ENCODE measurements around the gene SMIM8.

SMIM8 gene

DNA sequence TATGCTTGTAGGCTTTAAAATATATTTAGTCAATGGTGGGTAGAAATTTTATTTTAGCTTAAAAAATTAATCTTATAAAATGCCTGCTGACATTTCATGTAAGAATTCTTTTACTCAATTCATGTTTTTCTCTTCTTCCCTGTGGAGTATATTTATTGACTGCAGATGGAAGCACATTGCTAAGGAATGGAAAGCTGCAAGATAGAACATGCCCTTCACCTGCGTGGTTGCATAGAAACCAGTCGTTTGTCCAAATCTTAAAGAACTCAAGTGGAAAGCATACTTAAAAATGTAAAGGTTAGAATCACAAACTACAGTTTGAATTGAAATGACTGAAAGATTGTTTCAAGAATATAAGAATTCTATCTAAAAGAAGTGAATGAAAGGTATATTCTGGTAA is 52.9 kb downstream of the SMIM8 start:
- Histone ChIP-seq H3K79me2 (ENCODE audit: low read length) (no peaks in the 10 kb centered on the region), H3K9me3 (replicated peaks; ENCODE audit: insufficient read depth, low read length) (no peaks in the 10 kb centered on the region), H3K4me1 (ENCODE audit: low read length) (no peaks in the 10 kb centered on the region), H3K9ac (ENCODE audit: low read length) (no peak overlapping the region), H3F3A (ENCODE audit: insufficient read depth, low read length) (no peaks in the 10 kb centered on the region), H3K27ac (ENCODE audit: low read length) (no peak overlapping the region), H3K36me3 (replicated peaks; ENCODE audit: insufficient read depth, low read length) (no peaks in the 10 kb centered on the region), H3K27me3 (replicated peaks; ENCODE audit: insufficient read depth, low read length) (no peaks in the 10 kb centered on the region), H4K20me1 (ENCODE audit: insufficient read depth, low read length) (no peaks in the 10 kb centered on the region), H2AFZ (ENCODE audit: low read length) (no peak overlapping the region), H3K4me2 (ENCODE audit: low read depth, low read length) (no peak overlapping the region), H3K9me2 (replicated peaks; ENCODE audit: insufficient read depth, low read length) (no peaks in the 10 kb centered on the region), H3K4me3 (ENCODE audit: low read length) (no peak overlapping the region)
- TF ChIP-seq EZH2 (optimal IDR thresholded peaks at IDR 0.05; ENCODE audit: low read depth, low read length) (no peak), EZH2phosphoT487 (IDR thresholded peaks at IDR 0.05; ENCODE audit: low read length) (no peak)
- TF ChIP-seq, protein P1, sequence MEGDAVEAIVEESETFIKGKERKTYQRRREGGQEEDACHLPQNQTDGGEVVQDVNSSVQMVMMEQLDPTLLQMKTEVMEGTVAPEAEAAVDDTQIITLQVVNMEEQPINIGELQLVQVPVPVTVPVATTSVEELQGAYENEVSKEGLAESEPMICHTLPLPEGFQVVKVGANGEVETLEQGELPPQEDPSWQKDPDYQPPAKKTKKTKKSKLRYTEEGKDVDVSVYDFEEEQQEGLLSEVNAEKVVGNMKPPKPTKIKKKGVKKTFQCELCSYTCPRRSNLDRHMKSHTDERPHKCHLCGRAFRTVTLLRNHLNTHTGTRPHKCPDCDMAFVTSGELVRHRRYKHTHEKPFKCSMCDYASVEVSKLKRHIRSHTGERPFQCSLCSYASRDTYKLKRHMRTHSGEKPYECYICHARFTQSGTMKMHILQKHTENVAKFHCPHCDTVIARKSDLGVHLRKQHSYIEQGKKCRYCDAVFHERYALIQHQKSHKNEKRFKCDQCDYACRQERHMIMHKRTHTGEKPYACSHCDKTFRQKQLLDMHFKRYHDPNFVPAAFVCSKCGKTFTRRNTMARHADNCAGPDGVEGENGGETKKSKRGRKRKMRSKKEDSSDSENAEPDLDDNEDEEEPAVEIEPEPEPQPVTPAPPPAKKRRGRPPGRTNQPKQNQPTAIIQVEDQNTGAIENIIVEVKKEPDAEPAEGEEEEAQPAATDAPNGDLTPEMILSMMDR (IDR thresholded peaks at IDR 0.05; ENCODE audit: low read length): no peak
- DNase-seq: no peak

DNA sequence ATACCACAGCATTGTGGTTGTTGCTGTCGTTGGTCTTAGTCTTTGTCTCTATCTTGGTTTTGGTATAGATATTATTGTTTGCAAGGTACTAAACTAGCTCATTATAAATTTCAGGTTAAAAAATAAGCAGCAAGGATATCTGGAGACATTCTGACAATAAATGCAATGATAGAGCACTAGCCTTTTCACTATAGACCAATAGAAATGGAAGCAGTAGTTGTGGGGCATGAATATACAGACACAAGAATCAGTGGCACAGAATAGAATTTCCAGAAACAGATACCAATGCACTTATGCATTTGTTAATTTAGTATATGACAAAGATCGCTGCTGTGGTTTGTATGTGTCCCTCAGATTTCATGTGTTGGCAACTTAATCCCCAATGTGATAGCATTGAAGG is 54.3 kb downstream of the SMIM8 start:
- no peaks in the 10 kb centered on the region for H3K9me2 ChIP-seq (replicated peaks; ENCODE audit: insufficient read depth, low read length)
- DNase-seq: no peak
- H3F3A ChIP-seq (ENCODE audit: insufficient read depth, low read length): no peaks in the 10 kb centered on the region
- H3K4me1 ChIP-seq (ENCODE audit: low read length): no peaks in the 10 kb centered on the region
- no peaks in the 10 kb centered on the region for H3K79me2 ChIP-seq (ENCODE audit: low read length)
- H3K4me2 ChIP-seq (ENCODE audit: low read depth, low read length): no peak overlapping the region
- H3K27ac ChIP-seq (ENCODE audit: low read length): no peak overlapping the region
- H3K36me3 ChIP-seq (replicated peaks; ENCODE audit: insufficient read depth, low read length): no peaks in the 10 kb centered on the region
- H3K9me3 ChIP-seq (replicated peaks; ENCODE audit: insufficient read depth, low read length): no peaks in the 10 kb centered on the region
- H3K9ac ChIP-seq (ENCODE audit: low read length): no peak overlapping the region
- no peaks in the 10 kb centered on the region for H3K27me3 ChIP-seq (replicated peaks; ENCODE audit: insufficient read depth, low read length)
- no peak overlapping the region for H3K4me3 ChIP-seq (ENCODE audit: low read length)
- TF ChIP-seq EZH2 (optimal IDR thresholded peaks at IDR 0.05; ENCODE audit: low read depth, low read length) (no peak), EZH2phosphoT487 (IDR thresholded peaks at IDR 0.05; ENCODE audit: low read length) (no peak)
- TF ChIP-seq, protein P1 (IDR thresholded peaks at IDR 0.05; ENCODE audit: low read length): no peak
- no peak overlapping the region for H2AFZ ChIP-seq (ENCODE audit: low read length)
- no peaks in the 10 kb centered on the region for H4K20me1 ChIP-seq (ENCODE audit: insufficient read depth, low read length)

DNA sequence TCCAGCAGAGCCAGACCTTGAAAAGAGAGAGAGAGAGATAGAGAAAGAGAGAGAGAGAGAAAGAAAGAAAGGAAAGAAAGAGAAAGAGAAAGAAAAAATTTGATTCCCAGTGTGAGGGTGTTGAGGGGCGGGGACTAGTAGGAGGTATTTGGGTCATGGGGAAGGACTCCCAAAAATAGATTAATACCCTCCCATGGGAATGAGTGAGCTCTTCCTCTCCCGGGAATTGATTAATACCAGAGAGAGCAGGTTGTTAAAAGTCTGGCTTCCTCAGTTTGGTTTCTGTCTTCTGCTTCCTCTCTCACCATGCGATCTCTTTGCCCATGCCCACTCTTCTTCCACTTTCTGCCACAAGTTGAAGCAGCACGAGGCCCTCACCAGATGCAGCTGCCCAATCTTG is 56.6 kb downstream of the SMIM8 start:
- Histone ChIP-seq H3K79me2 (ENCODE audit: low read length) (no peaks in the 10 kb centered on the region), H3K4me3 (ENCODE audit: low read length) (no peak overlapping the region), H3K4me1 (ENCODE audit: low read length) (no peaks in the 10 kb centered on the region), H3K36me3 (replicated peaks; ENCODE audit: insufficient read depth, low read length) (no peaks in the 10 kb centered on the region), H4K20me1 (ENCODE audit: insufficient read depth, low read length) (no peaks in the 10 kb centered on the region), H3K27me3 (replicated peaks; ENCODE audit: insufficient read depth, low read length) (no peaks in the 10 kb centered on the region), H3K9me3 (replicated peaks; ENCODE audit: insufficient read depth, low read length) (no peaks in the 10 kb centered on the region), H3K9me2 (replicated peaks; ENCODE audit: insufficient read depth, low read length) (no peaks in the 10 kb centered on the region), H3K9ac (ENCODE audit: low read length) (no peak overlapping the region), H3K4me2 (ENCODE audit: low read depth, low read length) (no peak overlapping the region), H3K27ac (ENCODE audit: low read length) (no peak overlapping the region), H2AFZ (ENCODE audit: low read length) (no peak overlapping the region), H3F3A (ENCODE audit: insufficient read depth, low read length) (no peaks in the 10 kb centered on the region)
- no peak for DNase-seq
- TF ChIP-seq, protein P1 (IDR thresholded peaks at IDR 0.05; ENCODE audit: low read length): no peak
- TF ChIP-seq EZH2phosphoT487 (IDR thresholded peaks at IDR 0.05; ENCODE audit: low read length) (no peak), EZH2 (optimal IDR thresholded peaks at IDR 0.05; ENCODE audit: low read depth, low read length) (no peak)
